Activated B cell treated with CpG ODN at 0.5 μM for 24 hours (primary cell): ENCODE results near the gene SUN2. TPM values are rescaled to one million over a fixed set of nuclear protein-coding genes. Genes with fewer than 3 reads are reported as not detected.
A peak's percentile ranks its signal among the peaks of the same experiment; 100 is the strongest.
"Not testable (repeated sequence)": the region's sequence is repeated elsewhere in the genome, so short reads cannot be mapped to it uniquely, and the experiment has no call there.

Source experiments
- ATAC-seq: fragments of 200-7000 bp; cut with Tn5 transposase; one replicate; pipeline ENCODE4 v1.10.0; 2021; ENCODE audit warnings: low read depth, mild to moderate bottlenecking, moderate library complexity
- CTCF ChIA-PET: fragments of 350-600 bp; sonication (Branson Sonifier 250); formaldehyde crosslinking; loops from one replicate; lab custom pipeline; 2021; ENCODE audit warnings: antibody characterized with exemption; lab: Charles Lee
- POLR2A ChIA-PET: fragments of 350-600 bp; sonication (Branson Sonifier 250); formaldehyde crosslinking; loops from one replicate; lab custom pipeline; 2021; ENCODE audit warnings: antibody characterized with exemption; lab: Charles Lee
- DNase-seq: peaks from one replicate; pipeline ENCODE4 v3.0.0; 2022
- H3K27ac Mint-ChIP-seq: one replicate; pipeline ENCODE4 v1.8.0; 2020; ENCODE audit warnings: mixed read lengths
- H3K27me3 Mint-ChIP-seq: one replicate; pipeline ENCODE4 v1.8.0; 2021; ENCODE audit warnings: mixed read lengths
- H3K36me3 Mint-ChIP-seq: one replicate; pipeline ENCODE4 v1.8.0; 2021; ENCODE audit warnings: low read depth, mixed read lengths
- H3K4me1 Mint-ChIP-seq: one replicate; pipeline ENCODE4 v1.8.0; 2021; ENCODE audit warnings: mixed read lengths
- H3K4me3 Mint-ChIP-seq: one replicate; pipeline ENCODE4 v1.8.0; 2020; ENCODE audit warnings: mild to moderate bottlenecking, mixed read lengths
- H3K9me3 Mint-ChIP-seq: one replicate; pipeline ENCODE4 v1.8.0; 2020; ENCODE audit warnings: mixed read lengths
- CTCF ChIP-seq: fragments of 200-600 bp; IDR thresholded peaks from one replicate; pipeline ENCODE4 v1.8.0; 2022; ENCODE audit warnings: antibody characterized with exemption, mild to moderate bottlenecking
- intact Hi-C: fragments of 100-400 bp; cut with micrococcal nuclease; formaldehyde crosslinking; loops from one replicate; pipeline ENCODE4 v1.15.1; 2024
- total RNA-seq: library from RNA; stranded (reverse); gene quantifications from 2 replicates; pipeline ENCODE4 v1.2.3, GENCODE V29; 2022

SUN2 gene, protein sequence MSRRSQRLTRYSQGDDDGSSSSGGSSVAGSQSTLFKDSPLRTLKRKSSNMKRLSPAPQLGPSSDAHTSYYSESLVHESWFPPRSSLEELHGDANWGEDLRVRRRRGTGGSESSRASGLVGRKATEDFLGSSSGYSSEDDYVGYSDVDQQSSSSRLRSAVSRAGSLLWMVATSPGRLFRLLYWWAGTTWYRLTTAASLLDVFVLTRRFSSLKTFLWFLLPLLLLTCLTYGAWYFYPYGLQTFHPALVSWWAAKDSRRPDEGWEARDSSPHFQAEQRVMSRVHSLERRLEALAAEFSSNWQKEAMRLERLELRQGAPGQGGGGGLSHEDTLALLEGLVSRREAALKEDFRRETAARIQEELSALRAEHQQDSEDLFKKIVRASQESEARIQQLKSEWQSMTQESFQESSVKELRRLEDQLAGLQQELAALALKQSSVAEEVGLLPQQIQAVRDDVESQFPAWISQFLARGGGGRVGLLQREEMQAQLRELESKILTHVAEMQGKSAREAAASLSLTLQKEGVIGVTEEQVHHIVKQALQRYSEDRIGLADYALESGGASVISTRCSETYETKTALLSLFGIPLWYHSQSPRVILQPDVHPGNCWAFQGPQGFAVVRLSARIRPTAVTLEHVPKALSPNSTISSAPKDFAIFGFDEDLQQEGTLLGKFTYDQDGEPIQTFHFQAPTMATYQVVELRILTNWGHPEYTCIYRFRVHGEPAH
- total RNA-seq = 122 and 146 TPM in 2 replicates

GRCh38 chr22:38755911-38756532 lies at the start of gene SUN2:
SUN2 (minus strand) TSS chr22:38755998; CDS start chr22:38752628, 3,370 bp downstream.
- peaks cover 23% of the 10 kb centered on the region for H3K36me3 Mint-ChIP-seq
- ChIA-PET CTCF (interaction anchor here (1.2 kb wide), 1 partner anchor 10 kb away, joined by 7 read pairs; no protein-coding TSS in a partner anchor), POLR2A (interaction anchor here (0.5 to 3.6 kb wide), 5 partner anchors 22 to 1288 kb away, joined by 4 to 16 read pairs (median 4); partner anchors contain the start of genes GTPBP1 and RPL3)
- ATAC-seq = peak; percentile 75
- peaks cover 71% of the 10 kb centered on the region for H3K4me1 Mint-ChIP-seq
- H3K9me3 Mint-ChIP-seq = no peaks in the 10 kb centered on the region
- intact Hi-C loops = loop anchor here (1.0 to 5.0 kb wide), 5 partner anchors 34 to 561 kb away; partner anchors contain the start of genes CBX6, DNAL4, NPTXR and RPL3
- DNase-seq = peak; percentile 92
- H3K27me3 Mint-ChIP-seq = no peaks in the 10 kb centered on the region
- no peak for TF ChIP-seq CTCF
- H3K27ac Mint-ChIP-seq = peak within 1 kb of the TSS; percentile 99
- peak within 1 kb of the TSS; percentile 92 for H3K4me3 Mint-ChIP-seq

DNA sequence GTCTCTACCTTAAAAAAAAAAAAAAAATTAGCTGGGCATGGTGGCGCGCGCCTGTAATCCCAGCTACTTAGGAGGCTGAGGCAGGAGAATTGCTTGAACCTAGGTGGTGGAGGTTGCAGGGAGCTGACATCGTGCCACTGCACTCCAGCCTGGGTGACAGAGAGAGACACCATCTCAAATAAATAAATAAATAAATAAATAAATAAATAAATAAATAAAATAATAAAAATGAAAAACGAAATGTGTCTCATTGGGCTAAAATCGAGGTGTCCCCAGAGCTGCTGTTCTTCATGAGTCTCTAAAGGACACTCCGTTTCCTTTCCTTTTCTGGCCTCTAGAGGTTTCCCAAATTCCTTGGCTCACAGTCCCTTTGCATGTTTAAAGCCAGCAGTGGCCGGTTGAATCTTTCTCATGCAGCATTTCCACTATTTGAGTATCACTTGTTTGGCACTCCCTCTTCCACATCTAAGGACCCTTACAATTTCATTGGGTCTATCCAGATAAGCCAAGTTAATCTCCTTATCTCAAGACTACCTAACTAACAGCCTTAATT lies 49.3 kb upstream of the SUN2 start:
- H3K4me1 Mint-ChIP-seq, POLR2A ChIA-PET, DNase-seq, ATAC-seq, H3K27ac Mint-ChIP-seq, CTCF ChIA-PET, H3K4me3 Mint-ChIP-seq, H3K9me3 Mint-ChIP-seq, intact Hi-C loops, H3K36me3 Mint-ChIP-seq: not testable (repeated sequence)
- H3K27me3 Mint-ChIP-seq = peaks cover 18% of the 10 kb centered on the region

DNA sequence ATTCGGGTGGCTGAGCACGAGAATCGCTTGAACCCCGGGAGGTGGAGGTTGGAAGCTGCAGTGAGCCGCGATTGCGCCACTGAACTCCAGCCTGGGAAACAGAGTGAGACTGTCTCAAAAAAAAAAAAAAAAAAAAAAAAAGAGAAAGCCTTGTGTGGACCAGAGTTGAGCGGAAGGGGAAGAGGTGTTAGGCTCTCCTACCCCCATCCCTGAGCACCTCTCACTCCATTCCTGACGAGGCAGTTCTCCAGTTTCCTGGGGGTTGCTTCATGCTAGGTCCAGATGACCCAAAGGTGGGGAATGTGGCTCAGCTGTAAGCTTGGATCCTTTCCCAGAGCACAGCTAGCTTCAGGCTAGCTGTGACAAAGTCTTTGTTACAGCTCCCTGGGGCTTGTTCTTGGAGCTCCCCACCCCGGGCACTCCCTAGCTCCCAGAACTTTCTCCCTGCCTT lies 46.9 kb upstream of the SUN2 start:
- CTCF ChIA-PET = no interaction called here
- no peaks in the 10 kb centered on the region for H3K36me3 Mint-ChIP-seq
- H3K27me3 Mint-ChIP-seq = peaks cover 33% of the 10 kb centered on the region
- no peaks in the 10 kb centered on the region for H3K4me1 Mint-ChIP-seq
- ATAC-seq (no peak), DNase-seq (no peak)
- intact Hi-C loops = no loop called here
- TF ChIP-seq CTCF = no peak
- H3K4me3 Mint-ChIP-seq = no peak overlapping the region
- POLR2A ChIA-PET = no interaction called here
- H3K9me3 Mint-ChIP-seq = no peaks in the 10 kb centered on the region
- H3K27ac Mint-ChIP-seq = no peak overlapping the region

DNA sequence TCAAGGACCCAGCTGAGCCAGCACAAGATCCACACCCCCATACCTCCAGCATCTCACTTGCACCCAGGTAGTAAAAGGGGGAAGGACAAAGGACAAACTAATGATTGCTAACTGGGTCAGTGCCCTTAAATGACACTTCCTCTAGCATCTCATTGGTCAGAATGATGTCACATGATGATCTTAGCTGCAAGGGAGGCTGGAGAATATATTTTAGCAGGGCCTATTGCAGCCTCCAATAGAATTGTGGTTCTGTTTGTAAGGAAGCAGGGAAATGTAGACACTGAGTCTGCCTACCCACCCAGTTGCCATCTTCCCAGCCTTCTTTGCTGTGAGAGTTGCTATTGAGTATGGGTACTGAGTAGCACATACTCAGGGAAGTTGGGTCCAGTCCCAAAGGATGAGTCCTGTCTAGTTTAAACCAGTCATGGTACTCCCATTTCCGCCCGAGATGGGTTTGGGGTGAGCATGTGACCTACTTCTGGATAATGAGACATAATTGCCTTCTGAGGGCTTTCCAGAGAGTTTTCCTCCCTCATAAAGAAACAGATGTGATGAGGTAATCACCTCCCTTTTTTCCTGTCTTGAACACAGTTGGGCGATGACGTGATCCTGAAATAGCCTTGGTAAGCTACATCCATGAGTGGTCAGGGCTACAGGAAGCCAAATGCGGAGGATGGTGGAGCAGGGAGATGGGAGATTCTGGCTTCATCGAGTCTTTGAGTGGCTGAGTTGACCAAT lies 43.6 kb upstream of the SUN2 start:
- H3K27ac Mint-ChIP-seq = no peak overlapping the region
- H3K4me1 Mint-ChIP-seq = peaks cover 2% of the 10 kb centered on the region
- no peak for DNase-seq
- H3K9me3 Mint-ChIP-seq = no peaks in the 10 kb centered on the region
- ChIA-PET POLR2A (no interaction called here), CTCF (no interaction called here)
- no peak overlapping the region for H3K4me3 Mint-ChIP-seq
- TF ChIP-seq CTCF = no peak
- H3K27me3 Mint-ChIP-seq = peaks cover 33% of the 10 kb centered on the region
- H3K36me3 Mint-ChIP-seq = no peaks in the 10 kb centered on the region
- intact Hi-C loops = loop anchor here (10.0 kb wide), 1 partner anchor 355 kb away; the partner anchor contains the start of gene CBX7
- ATAC-seq = no peak

- POLR2A ChIA-PET = no interaction called here
- Mint-ChIP-seq H3K9me3 (no peaks in the 10 kb centered on the region), H3K27me3 (peaks cover 31% of the 10 kb centered on the region), H3K4me3 (no peak overlapping the region), H3K27ac (no peak overlapping the region), H3K36me3 (peaks cover under 1% of the 10 kb centered on the region), H3K4me1 (peaks cover 7% of the 10 kb centered on the region)
- no peak for TF ChIP-seq CTCF
- DNase-seq (no peak), ATAC-seq (no peak)
- intact Hi-C loops = loop anchor here (10.0 kb wide), 1 partner anchor 356 kb away; the partner anchor contains the start of gene CBX7
- CTCF ChIA-PET = no interaction called here
Measured at GRCh38 chr22:38798496-38798895, 42.7 kb upstream of the SUN2 start.
